GM12878 (cell line): Measurements from ENCODE around the gene FBXO42. TPM values are rescaled to one million over a fixed set of nuclear protein-coding genes. Genes with fewer than 3 reads are reported as not detected.

Experiments
- ATAC-seq: fragments of 200-7000 bp; cut with Tn5 transposase; 3 replicates; pipeline ENCODE4 v1.9.1; 2020; ENCODE audit warnings: mild to moderate bottlenecking, moderate library complexity
- BruUV-seq: library from RNA; stranded (reverse); fragments of 400-500 nt; replicated peaks from 2 replicates; lab custom pipeline; 2021; lab: Mats Ljungman, UMichigan
- CTCF ChIA-PET: fragments of 300-600 bp; sonication (Branson Sonifier 250); formaldehyde crosslinking; extraction: SDS; loops from one replicate; lab custom pipeline; 2021; ENCODE audit warnings: inconsistent platforms; lab: Yijun Ruan, JAX
- POLR2A ChIA-PET: fragments of 350-600 bp; formaldehyde crosslinking; extraction: SDS; loops from one replicate; lab custom pipeline; 2021; ENCODE audit warnings: inconsistent platforms; lab: Charles Lee
- RAD21 ChIA-PET: fragments of 300-600 bp; sonication (Branson Sonifier 250); formaldehyde crosslinking; loops from one replicate; lab custom pipeline; 2023; ENCODE audit warnings: antibody characterized with exemption; ENCODE audit not compliant: unreplicated experiment; lab: Charles Lee
- SMC1A ChIA-PET: fragments of 300-600 bp; sonication (Branson Sonifier 250); formaldehyde crosslinking; loops from one replicate; lab custom pipeline; 2023; ENCODE audit not compliant: unreplicated experiment, uncharacterized antibody; lab: Charles Lee
- DNase-seq: peaks from one replicate; pipeline ENCODE4 v3.0.0-alpha.2; 2011; ENCODE audit warnings: low read depth, low spot score
- FAIRE-seq: peaks from 3 replicates; lab custom pipeline; 2011; peaks lifted over from hg19 to GRCh38; lab: Jason Lieb, UNC
- H2AFZ ChIP-seq: 2 replicates; pipeline ENCODE4 v1.6.0; 2011; ENCODE audit warnings: low read depth, low read length, control low read depth; ENCODE audit not compliant: control insufficient read depth
- H3K27ac ChIP-seq: 2 replicates; pipeline ENCODE4 v1.5.1; 2011; ENCODE audit warnings: control low read depth; ENCODE audit not compliant: control insufficient read depth, insufficient read depth
- H3K27me3 ChIP-seq, 2 experiments: replicated peaks in 1 of 2; 2 replicates each; pipeline versions ENCODE4 v1.6.0 to v1.6.1; 2011; ENCODE audit warnings: low read length in 1 of 2; ENCODE audit not compliant: control insufficient read depth in 2 of 2, insufficient read depth in 2 of 2
- H3K36me3 ChIP-seq, 2 experiments: 2 replicates each; pipeline ENCODE4 v1.5.1; 2011; ENCODE audit warnings: low read length in 1 of 2; ENCODE audit not compliant: control insufficient read depth in 2 of 2, insufficient read depth in 2 of 2
- H3K4me1 ChIP-seq: 2 replicates; pipeline ENCODE4 v1.6.1; 2011; ENCODE audit warnings: mild to moderate bottlenecking, low read length, moderate library complexity, mixed read lengths; ENCODE audit not compliant: control insufficient read depth, insufficient read depth
- H3K4me2 ChIP-seq: 2 replicates; pipeline ENCODE4 v1.6.0; 2011; ENCODE audit warnings: control low read depth; ENCODE audit not compliant: control insufficient read depth, insufficient read depth
- H3K4me3 ChIP-seq: fragments of 200-600 bp; sonication (generic); 2 replicates; pipeline ENCODE4 v1.5.1; 2016
- H3K79me2 ChIP-seq: 2 replicates; pipeline ENCODE4 v1.6.0; 2011; ENCODE audit warnings: low read length; ENCODE audit not compliant: control insufficient read depth, insufficient read depth
- H3K9ac ChIP-seq: 2 replicates; pipeline ENCODE4 v1.8.0; 2011; ENCODE audit warnings: low read length, control low read depth, mixed read lengths; ENCODE audit not compliant: control insufficient read depth, insufficient read depth
- H3K9me3 ChIP-seq: replicated peaks from 3 replicates; pipeline ENCODE4 v1.5.1; 2011; ENCODE audit warnings: mild to moderate bottlenecking, low read length; ENCODE audit not compliant: control insufficient read depth, insufficient read depth
- H4K20me1 ChIP-seq: 2 replicates; pipeline ENCODE4 v1.6.0; 2011; ENCODE audit not compliant: control insufficient read depth, insufficient read depth
- BMI1 ChIP-seq: fragments of 450-650 bp; IDR thresholded peaks from 2 replicates; pipeline ENCODE4 v1.6.1; 2016; ENCODE audit warnings: mild to moderate bottlenecking, moderate library complexity, borderline replicate concordance
- CHD1 ChIP-seq: IDR thresholded peaks from 2 replicates; pipeline ENCODE4 v1.6.1; 2012; ENCODE audit warnings: low read depth, low read length, improper control_type of control experiment
- CHD2 ChIP-seq: IDR thresholded peaks from 2 replicates; pipeline ENCODE4 v1.6.1; 2011; ENCODE audit warnings: low read depth, low read length, improper control_type of control experiment, borderline replicate concordance
- CHD4 ChIP-seq: fragments of 200-600 bp; sonication (generic); IDR thresholded peaks from 2 replicates; pipeline ENCODE4 v1.6.1; 2016; ENCODE audit warnings: mild to moderate bottlenecking
- MTA2 ChIP-seq: fragments of 450-650 bp; IDR thresholded peaks from 2 replicates; pipeline ENCODE4 v1.6.1; 2016; ENCODE audit warnings: low read depth, mild to moderate bottlenecking, moderate library complexity
- PRDM15 ChIP-seq: fragments of 450-650 bp; formaldehyde crosslinking; IDR thresholded peaks from 2 replicates; pipeline ENCODE4 v1.4.0; 2020; ENCODE audit warnings: mild to moderate bottlenecking, moderate library complexity
- SMAD1 ChIP-seq: fragments of 450-650 bp; IDR thresholded peaks from 2 replicates; pipeline ENCODE4 v1.6.1; 2018; ENCODE audit warnings: mild to moderate bottlenecking, low read depth; ENCODE audit not compliant: partially characterized antibody
- ZNF384 ChIP-seq: IDR thresholded peaks from 2 replicates; pipeline ENCODE4 v1.6.1; 2012; ENCODE audit warnings: low read depth, mild to moderate bottlenecking, low read length, improper control_type of control experiment, borderline replicate concordance
- WGBS: methylation state at CpG from one replicate; pipeline ENCODE4 v1.1.6; 2016; ENCODE audit warnings: low lambda C conversion rate; ENCODE audit not compliant: insufficient replicate concordance, insufficient coverage; ENCODE audit errors: missing lambda C conversion rate; 5-methylcytosine and 5-hydroxymethylcytosine counted together
- in situ Hi-C: fragments of 300-500 bp; cut with MboI; formaldehyde crosslinking; loops from 9 replicates; pipeline ENCODE4 v1.14.3; 2018; ENCODE audit warnings: mixed read lengths
- intact Hi-C: fragments of 100-400 bp; cut with micrococcal nuclease; formaldehyde crosslinking; loops from one replicate; pipeline ENCODE4 v1.14.2; 2022; ENCODE audit not compliant: unreplicated experiment
- polyA plus RNA-seq, 11 experiments: library from polyadenylated mRNA; depleted of rRNA in 4 of 11; unstranded in 6 of 11; stranded (reverse) in 5 of 11; fragments of >200 nt; fragmentation: Nextera tagmentation in 4 of 11; fragmentation: Illumina TruSeq in 1 of 11; extraction: Ambion mirVana in 4 of 11; extraction: Trizol in 1 of 11; gene quantifications; 1 replicate in 1 of 11; 2 replicates in 10 of 11; pipeline versions ENCODE4 v1.2.1 to v1.2.3, GENCODE V29; 2011 to 2016; ENCODE audit warnings: inconsistent platforms in 2 of 11, missing spikeins in 2 of 11, low read depth in 1 of 11
- total RNA-seq, 4 experiments: library from RNA; depleted of rRNA in 3 of 4; stranded (reverse); fragments of >200 nt in 3 of 4; fragmentation: Illumina TruSeq in 1 of 4; extraction: Trizol in 1 of 4; gene quantifications; 2 replicates each; pipeline versions ENCODE4 v1.2.1 to v1.2.3, GENCODE V29; 2013 to 2021
- TF ChIP-seq, protein P1 (sequence below): fragments of 450-650 bp; IDR thresholded peaks from 2 replicates; pipeline ENCODE4 v1.6.1; 2017; ENCODE audit warnings: low read depth, mild to moderate bottlenecking, moderate library complexity
- TF ChIP-seq, protein P2 (sequence below): fragments of 150-350 bp; IDR thresholded peaks from 2 replicates; pipeline ENCODE4 v1.6.1; 2014; ENCODE audit warnings: mild to moderate bottlenecking, low read depth, low read length
- TF ChIP-seq, protein P3 (sequence below): IDR thresholded peaks from 2 replicates; pipeline ENCODE4 v1.6.1; 2012; ENCODE audit warnings: low read depth, low read length, improper control_type of control experiment

Gene FBXO42
- total and polyA plus RNA-seq, 10 of the 15 experiments (the other 5 are each of a cell fraction or from before 2014, with no cell fraction given): 6.1 to 23.8 (median 15.2) TPM

GRCh38 chr1:16386454-16387113, 34.3 kb upstream of the FBXO42 start (continued):
- TF ChIP-seq CHD4: no peak
- TF ChIP-seq MTA2: no peak

GRCh38 chr1:16385659-16386453, 33.6 kb upstream of the FBXO42 start:
- BruUV-seq: no TSS peak
- Histone ChIP-seq H3K9ac (no peak overlapping the region), H4K20me1 (peaks cover 9% of the 10 kb centered on the region; the same call in 1 of the 2 replicates), H3K27me3 (no peaks in the 10 kb centered on the region), H3K4me1 (peaks cover 33% of the 10 kb centered on the region), H3K27ac (peak overlapping the region; percentile 77; the same call in 1 of the 2 replicates), H3K4me2 (peak overlapping the region; percentile 77), H3K9me3 (no peaks in the 10 kb centered on the region), H3K4me3 (peak overlapping the region; percentile 44; the same call in 1 of the 2 replicates), H3K79me2 (peaks cover 86% of the 10 kb centered on the region), H2AFZ (no peak overlapping the region), H3K36me3 (peaks cover 0 to 8% of the 10 kb centered on the region in 2 experiments; a peak in 2 of 4 replicates)
- DNase-seq (no peak), ATAC-seq (no peak), FAIRE-seq (no peak)
- ChIA-PET CTCF (interaction anchor here (1.8 to 4.2 kb wide), 3 partner anchors 11 to 55 kb away, joined by 6 to 30 read pairs (median 6); partner anchors contain the start of gene NECAP2), SMC1A (interaction anchor here (1.6 to 4.7 kb wide), 3 partner anchors 14 to 54 kb away, joined by 7 to 30 read pairs (median 16); partner anchors contain the start of gene NECAP2), POLR2A (interaction anchor here (0.5 to 3.6 kb wide), 7 partner anchors 11 to 287 kb away, joined by 3 to 34 read pairs (median 5); partner anchors contain the start of gene SZRD1), RAD21 (interaction anchor here (1.5 to 3.5 kb wide), 6 partner anchors 11 to 64 kb away, joined by 3 to 37 read pairs (median 10); partner anchors contain the start of genes NECAP2 and SZRD1)
- WGBS: 65% methylated on average over 9 of the region's 9 CpGs
- in situ Hi-C loops: no loop called here
- intact Hi-C loops: no loop called here
- TF ChIP-seq CHD1 (no peak), PRDM15 (no peak), ZNF384 (no peak), CHD2 (no peak), BMI1 (no peak), SMAD1 (no peak)
- TF ChIP-seq, protein P1, sequence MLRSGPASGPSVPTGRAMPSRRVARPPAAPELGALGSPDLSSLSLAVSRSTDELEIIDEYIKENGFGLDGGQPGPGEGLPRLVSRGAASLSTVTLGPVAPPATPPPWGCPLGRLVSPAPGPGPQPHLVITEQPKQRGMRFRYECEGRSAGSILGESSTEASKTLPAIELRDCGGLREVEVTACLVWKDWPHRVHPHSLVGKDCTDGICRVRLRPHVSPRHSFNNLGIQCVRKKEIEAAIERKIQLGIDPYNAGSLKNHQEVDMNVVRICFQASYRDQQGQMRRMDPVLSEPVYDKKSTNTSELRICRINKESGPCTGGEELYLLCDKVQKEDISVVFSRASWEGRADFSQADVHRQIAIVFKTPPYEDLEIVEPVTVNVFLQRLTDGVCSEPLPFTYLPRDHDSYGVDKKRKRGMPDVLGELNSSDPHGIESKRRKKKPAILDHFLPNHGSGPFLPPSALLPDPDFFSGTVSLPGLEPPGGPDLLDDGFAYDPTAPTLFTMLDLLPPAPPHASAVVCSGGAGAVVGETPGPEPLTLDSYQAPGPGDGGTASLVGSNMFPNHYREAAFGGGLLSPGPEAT: no peak
- TF ChIP-seq, protein P2, sequence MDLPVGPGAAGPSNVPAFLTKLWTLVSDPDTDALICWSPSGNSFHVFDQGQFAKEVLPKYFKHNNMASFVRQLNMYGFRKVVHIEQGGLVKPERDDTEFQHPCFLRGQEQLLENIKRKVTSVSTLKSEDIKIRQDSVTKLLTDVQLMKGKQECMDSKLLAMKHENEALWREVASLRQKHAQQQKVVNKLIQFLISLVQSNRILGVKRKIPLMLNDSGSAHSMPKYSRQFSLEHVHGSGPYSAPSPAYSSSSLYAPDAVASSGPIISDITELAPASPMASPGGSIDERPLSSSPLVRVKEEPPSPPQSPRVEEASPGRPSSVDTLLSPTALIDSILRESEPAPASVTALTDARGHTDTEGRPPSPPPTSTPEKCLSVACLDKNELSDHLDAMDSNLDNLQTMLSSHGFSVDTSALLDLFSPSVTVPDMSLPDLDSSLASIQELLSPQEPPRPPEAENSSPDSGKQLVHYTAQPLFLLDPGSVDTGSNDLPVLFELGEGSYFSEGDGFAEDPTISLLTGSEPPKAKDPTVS: no peak
- TF ChIP-seq, protein P3, sequence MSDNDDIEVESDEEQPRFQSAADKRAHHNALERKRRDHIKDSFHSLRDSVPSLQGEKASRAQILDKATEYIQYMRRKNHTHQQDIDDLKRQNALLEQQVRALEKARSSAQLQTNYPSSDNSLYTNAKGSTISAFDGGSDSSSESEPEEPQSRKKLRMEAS: no peak
